SK-N-MC (cell line): ENCODE measurements around the gene NOP10.

ENCODE experiments used
- EZH2 ChIP-seq: fragments of 200-600 bp; sonication (generic); IDR thresholded peaks from one replicate; pipeline ENCODE4 v1.6.1; 2017; ENCODE audit warnings: antibody characterized with exemption
- POLR2AphosphoS5 ChIP-seq: IDR thresholded peaks from 2 replicates; pipeline ENCODE4 v1.6.1; 2012; ENCODE audit warnings: mild to moderate bottlenecking, low read depth, low read length, borderline replicate concordance

DNA sequence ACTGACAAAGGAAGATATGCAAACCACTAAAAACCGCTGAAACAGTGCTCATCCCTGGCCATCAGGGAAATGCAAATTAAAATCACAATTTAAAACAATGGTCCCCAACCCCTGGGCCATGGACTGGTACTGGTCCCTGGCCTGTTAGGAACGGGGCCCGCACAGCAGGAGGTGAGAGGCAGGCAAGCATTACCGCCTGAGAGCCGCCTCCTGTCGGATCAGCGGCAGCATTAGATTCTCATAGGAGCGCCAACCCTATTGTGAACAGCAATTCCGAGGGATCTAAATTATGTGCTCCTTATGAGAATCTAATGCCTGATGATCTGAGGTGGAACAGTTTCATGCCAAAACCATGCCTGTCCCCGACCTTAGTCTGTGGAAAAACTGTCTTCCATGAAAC is 19.7 kb downstream of the NOP10 start:
- TF ChIP-seq POLR2AphosphoS5 (no peak), EZH2 (no peak)
